Mammary microvascular endothelial cell (primary cell): ENCODE data around the gene FRG2C. TPM values are rescaled to one million over a fixed set of nuclear protein-coding genes. Genes with fewer than 3 reads are reported as not detected.

Experiments used
- total RNA-seq: library from RNA; depleted of rRNA; stranded (reverse); fragments of >200 nt; gene quantifications from 2 replicates; pipeline ENCODE4 v1.2.3, GENCODE V29; 2015

Gene FRG2C
- 0.15 TPM in 1 of 2 replicates, not detected in the other for total RNA-seq

DNA sequence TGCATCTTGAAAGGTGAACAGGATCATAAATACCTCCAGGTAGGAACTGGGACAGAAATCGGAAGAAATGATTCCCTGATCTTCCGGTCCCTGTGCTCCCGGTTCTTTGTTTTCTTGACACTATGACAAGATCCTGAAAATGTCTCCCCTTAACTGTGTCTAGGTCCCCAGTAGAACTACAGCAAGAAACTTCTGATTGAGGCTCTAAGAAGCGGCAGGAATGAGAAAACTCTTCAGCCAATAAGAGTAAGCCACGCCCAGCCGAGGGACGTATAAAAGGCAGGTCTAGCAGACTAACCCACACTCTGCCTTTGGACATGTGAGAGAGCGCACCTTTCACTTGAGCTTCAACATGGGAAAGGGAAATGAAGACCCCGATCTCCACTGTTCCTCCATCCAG lies at the start of gene FRG2C:
Gene FRG2C (plus strand): TSS at position 301 of the 400 bp plus-strand sequence. CDS start 52 bp downstream, at position 353.

Other genes with a start within 250 kb of the FRG2C start
- 1.4 and 3.6 TPM in 2 replicates for gene ZNF717, start 121.2 kb downstream of the FRG2C start, total RNA-seq